Transverse colon (tissue), 4 donors: ENCODE measurements around the gene NABP1. TPM values are rescaled to one million over a fixed set of nuclear protein-coding genes. Genes with fewer than 3 reads are reported as not detected.
"Not testable (repeated sequence)": the region's sequence is repeated elsewhere in the genome, so short reads cannot be mapped to it uniquely, and the experiment has no call there.

Experiments used
- DNase-seq: peaks from one replicate; pipeline ENCODE4 v3.0.0-alpha.2; 2019
- H3K27ac ChIP-seq, 4 donors: fragments of 200-600 bp; sonication (generic); 2 replicates each; pipeline ENCODE4 v1.5.1; 2016 to 2018; ENCODE audit warnings: inconsistent platforms in 4 of 4
- H3K27me3 ChIP-seq: fragments of 200-600 bp; sonication (generic); 2 replicates; pipeline ENCODE4 v1.5.1; 2017; ENCODE audit warnings: inconsistent platforms
- H3K36me3 ChIP-seq, 4 donors: fragments of 200-600 bp; sonication (generic); 2 replicates each; pipeline ENCODE4 v1.5.1; 2017 to 2019; ENCODE audit warnings: inconsistent platforms in 4 of 4
- H3K4me1 ChIP-seq, 4 donors: fragments of 200-600 bp; sonication (generic); 2 replicates each; pipeline ENCODE4 v1.5.1; 2017 to 2020; ENCODE audit warnings: inconsistent platforms in 4 of 4
- H3K4me3 ChIP-seq, 4 donors: fragments of 200-600 bp; sonication (generic); 1 replicate in 1 of 4; 2 replicates in 3 of 4; pipeline versions ENCODE4 v1.5.1 to v1.6.1; 2017 to 2019; ENCODE audit warnings: inconsistent platforms in 4 of 4
- H3K9me3 ChIP-seq, 2 donors: fragments of 200-600 bp; sonication (generic); 2 replicates each; pipeline ENCODE4 v1.5.1; 2017 to 2019; ENCODE audit warnings: inconsistent platforms in 2 of 2
- EP300 ChIP-seq: sonication (generic); formaldehyde crosslinking; IDR thresholded peaks from one replicate; pipeline ENCODE4 v1.6.1; 2017; ENCODE audit warnings: antibody characterized with exemption, low read depth
- POLR2A ChIP-seq: fragments of 450-650 bp; IDR thresholded peaks from one replicate; pipeline ENCODE4 v1.6.1; 2016; ENCODE audit warnings: antibody characterized with exemption, mild to moderate bottlenecking, moderate library complexity
- POLR2AphosphoS5 ChIP-seq, 3 donors: sonication (generic); formaldehyde crosslinking; IDR thresholded peaks; one replicate each; pipeline ENCODE4 v1.6.1; 2016; ENCODE audit warnings: antibody characterized with exemption in 3 of 3
- WGBS, 2 donors: methylation state at CpG; one replicate each; pipeline ENCODE4 v1.1.5; 2018; ENCODE audit warnings: low coverage in 1 of 2; 5-methylcytosine and 5-hydroxymethylcytosine counted together
- in situ Hi-C, 4 donors: fragments of 200-750 bp; cut with MboI; loops; one replicate each; pipeline versions ENCODE4 v1.15.0 to v1.15.1; 2017; ENCODE audit warnings: low sequenced_read_pairs in 3 of 4, low pct_ligation_motif_present in 1 of 4, low pct_unique_long_range_greater_than_20kb in 1 of 4
- intact Hi-C: fragments of 100-400 bp; cut with DNase I; formaldehyde crosslinking; loops from one replicate; pipeline ENCODE4 v1.15.1; 2023; ENCODE audit warnings: low total_unique reads
- total RNA-seq, 4 donors: library from RNA; depleted of rRNA; stranded (reverse); fragments of >200 nt; gene quantifications; one replicate each; pipeline ENCODE4 v1.1.0, GENCODE V29; 2016
- TF ChIP-seq, protein P1 (sequence below), 5 experiments: fragments of 200-600 bp in 3 of 5; fragments of 450-650 bp in 2 of 5; sonication (generic) in 3 of 5; IDR thresholded peaks; 1 replicate in 2 of 5; 2 replicates in 3 of 5; pipeline ENCODE4 v1.5.1; 2016 to 2017; ENCODE audit warnings: antibody characterized with exemption in 5 of 5, inconsistent platforms in 3 of 5, mild to moderate bottlenecking in 2 of 5, moderate library complexity in 1 of 5

The NABP1 gene
- total RNA-seq, 4 donors from 2014 or later = 1.00 to 55.6 (median 33.0) TPM

DNA sequence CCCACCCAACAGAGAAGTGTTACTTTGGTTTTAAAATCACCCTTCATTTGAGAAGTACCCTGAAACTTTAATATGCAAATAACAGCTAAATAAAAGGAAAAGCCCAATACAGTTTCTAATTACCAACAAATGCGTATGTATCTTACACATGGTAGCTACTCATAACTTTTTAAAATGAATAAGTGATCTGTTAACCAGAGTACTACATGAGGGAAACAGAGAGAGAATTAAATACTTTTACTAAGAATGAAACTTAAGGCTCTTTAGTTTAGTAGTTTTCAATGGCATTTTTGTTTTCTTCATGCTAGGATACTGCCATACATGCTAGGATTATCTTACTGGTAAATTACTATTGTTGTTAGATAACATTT, 39.1 kb upstream of the NABP1 start:
- H3K9me3 ChIP-seq = no peaks in the 10 kb centered on the region
- 73 to 76% methylated on average over 1 of the region's 1 CpG for WGBS, 2 donors
- no peak for DNase-seq
- intact Hi-C loops (no loop called here), in situ Hi-C loops (no loop called here)
- no peak overlapping the region for H3K4me3 ChIP-seq
- TF ChIP-seq, protein P1, sequence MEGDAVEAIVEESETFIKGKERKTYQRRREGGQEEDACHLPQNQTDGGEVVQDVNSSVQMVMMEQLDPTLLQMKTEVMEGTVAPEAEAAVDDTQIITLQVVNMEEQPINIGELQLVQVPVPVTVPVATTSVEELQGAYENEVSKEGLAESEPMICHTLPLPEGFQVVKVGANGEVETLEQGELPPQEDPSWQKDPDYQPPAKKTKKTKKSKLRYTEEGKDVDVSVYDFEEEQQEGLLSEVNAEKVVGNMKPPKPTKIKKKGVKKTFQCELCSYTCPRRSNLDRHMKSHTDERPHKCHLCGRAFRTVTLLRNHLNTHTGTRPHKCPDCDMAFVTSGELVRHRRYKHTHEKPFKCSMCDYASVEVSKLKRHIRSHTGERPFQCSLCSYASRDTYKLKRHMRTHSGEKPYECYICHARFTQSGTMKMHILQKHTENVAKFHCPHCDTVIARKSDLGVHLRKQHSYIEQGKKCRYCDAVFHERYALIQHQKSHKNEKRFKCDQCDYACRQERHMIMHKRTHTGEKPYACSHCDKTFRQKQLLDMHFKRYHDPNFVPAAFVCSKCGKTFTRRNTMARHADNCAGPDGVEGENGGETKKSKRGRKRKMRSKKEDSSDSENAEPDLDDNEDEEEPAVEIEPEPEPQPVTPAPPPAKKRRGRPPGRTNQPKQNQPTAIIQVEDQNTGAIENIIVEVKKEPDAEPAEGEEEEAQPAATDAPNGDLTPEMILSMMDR (IDR thresholded peaks at IDR 0.05) = no peak
- TF ChIP-seq POLR2A (no peak), EP300 (no peak), POLR2AphosphoS5 (IDR thresholded peaks at IDR 0.05) (no peak)
- no peaks in the 10 kb centered on the region for H3K27me3 ChIP-seq
- peak overlapping the region; percentile 55 to 77 (median 65) for H3K27ac ChIP-seq
- H3K36me3 ChIP-seq = no peaks in the 10 kb centered on the region
- peaks cover 9 to 45% (median 19%) of the 10 kb centered on the region in 4 donors for H3K4me1 ChIP-seq

DNA sequence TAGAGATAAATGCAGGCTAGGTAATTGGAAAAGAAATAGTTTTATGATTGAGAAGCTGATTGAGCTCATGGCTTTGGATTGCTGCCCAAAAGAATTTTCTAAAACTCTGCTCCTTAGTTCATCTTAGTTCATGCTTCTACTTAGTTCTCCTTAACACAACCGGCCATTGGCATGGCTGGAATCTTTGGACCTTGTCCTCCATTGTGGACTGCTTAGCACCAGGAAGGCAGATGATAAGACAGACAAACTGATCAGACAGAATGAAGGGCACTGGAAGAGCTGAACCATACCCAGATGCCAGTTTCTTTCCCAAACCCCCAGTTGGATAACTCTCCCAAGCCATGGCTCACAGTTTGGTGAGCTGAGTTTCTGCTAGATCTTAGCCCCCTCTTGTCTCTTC, 36.3 kb upstream of the NABP1 start:
- Histone ChIP-seq H3K4me1 (peaks cover 9 to 63% (median 21%) of the 10 kb centered on the region in 4 donors), H3K36me3 (no peaks in the 10 kb centered on the region), H3K4me3 (no peak overlapping the region), H3K27ac (no peak overlapping the region), H3K9me3 (no peaks in the 10 kb centered on the region), H3K27me3 (no peaks in the 10 kb centered on the region)
- DNase-seq = no peak
- in situ Hi-C loops (no loop called here), intact Hi-C loops (loop anchor here (5.0 kb wide), 1 partner anchor 1936 kb away; no protein-coding TSS in a partner anchor)
- 56 to 84% methylated on average over 1 of the region's 1 CpG for WGBS, 2 donors
- no peak for TF ChIP-seq EP300
- TF ChIP-seq POLR2A = no peak
- TF ChIP-seq POLR2AphosphoS5 (IDR thresholded peaks at IDR 0.05) = no peak
- TF ChIP-seq, protein P1 (IDR thresholded peaks at IDR 0.05) = no peak

DNA sequence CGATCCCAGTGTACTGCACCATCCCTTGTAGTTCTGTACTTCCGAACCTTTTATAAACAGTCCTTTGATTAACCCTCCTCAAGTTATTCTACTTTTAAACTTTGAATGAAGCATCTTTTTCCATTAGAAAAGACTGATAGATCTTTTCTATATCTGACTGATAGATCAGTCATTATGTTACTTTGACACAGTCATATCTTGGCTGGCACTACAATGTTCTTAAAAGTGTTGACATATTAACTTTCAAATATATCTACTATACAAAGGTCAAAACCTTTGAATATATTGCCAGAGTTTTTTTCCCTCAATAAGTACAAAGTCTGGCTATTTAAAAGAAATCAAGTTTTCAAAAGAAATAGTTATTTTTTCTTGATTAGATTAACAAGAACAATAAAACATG, 35.4 kb upstream of the NABP1 start:
- H3K27ac ChIP-seq = peak overlapping the region in 1 of 4 donors; percentile 5
- in situ Hi-C loops = no loop called here

DNA sequence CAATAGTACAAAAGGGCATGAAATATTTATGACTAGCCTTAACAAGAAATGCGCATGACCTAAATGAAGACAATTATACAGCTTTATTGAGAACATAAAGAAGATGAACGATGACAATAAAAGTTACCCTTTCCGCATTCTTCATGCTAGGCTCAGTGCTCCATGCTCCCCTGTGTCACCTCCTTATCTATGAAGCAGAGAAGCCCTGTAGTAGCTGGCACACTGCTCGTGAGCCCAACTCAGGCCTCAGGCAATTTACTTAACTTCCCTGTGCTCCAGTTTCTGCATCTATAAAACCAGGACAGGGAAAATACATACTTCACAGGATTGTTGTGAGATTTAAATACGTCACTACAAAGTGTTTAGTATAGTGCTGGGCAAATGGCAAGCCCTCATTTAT, 34.5 kb upstream of the NABP1 start:
- H3K27me3 ChIP-seq = no peaks in the 10 kb centered on the region
- intact Hi-C loops = loop anchor here (5.0 kb wide), 1 partner anchor 1934 kb away; no protein-coding TSS in a partner anchor
- DNase-seq = peak; percentile 73
- no peaks in the 10 kb centered on the region for H3K36me3 ChIP-seq
- H3K27ac ChIP-seq = peak overlapping the region; percentile 31 to 63 (median 53)
- H3K9me3 ChIP-seq = no peaks in the 10 kb centered on the region
- 30 to 48% methylated on average over 5 of the region's 5 CpGs for WGBS, 2 donors
- no peak overlapping the region for H3K4me3 ChIP-seq
- in situ Hi-C loops = no loop called here
- peak in 1 of 3 donors; percentile 34 for TF ChIP-seq POLR2AphosphoS5 (IDR thresholded peaks at IDR 0.05)
- TF ChIP-seq, protein P1 (IDR thresholded peaks at IDR 0.05) = no peak
- peaks cover 0 to 45% (median 9%) of the 10 kb centered on the region in 4 donors for H3K4me1 ChIP-seq

More for the DNA sequence above, 35.4 kb upstream of the NABP1 start:
- Histone ChIP-seq H3K9me3 (no peaks in the 10 kb centered on the region), H3K27me3 (no peaks in the 10 kb centered on the region), H3K4me1 (peaks cover 8 to 54% (median 18%) of the 10 kb centered on the region in 4 donors), H3K36me3 (no peaks in the 10 kb centered on the region), H3K4me3 (no peak overlapping the region)
- DNase-seq = no peak
- TF ChIP-seq, protein P1 (IDR thresholded peaks at IDR 0.05) = no peak
- TF ChIP-seq POLR2AphosphoS5 (IDR thresholded peaks at IDR 0.05) (no peak), POLR2A (no peak), EP300 (no peak)
- WGBS, 2 donors = 75 to 81% methylated on average over 2 of the region's 2 CpGs
- intact Hi-C loops = loop anchor here (5.0 kb wide), 1 partner anchor 1935 kb away; no protein-coding TSS in a partner anchor

DNA sequence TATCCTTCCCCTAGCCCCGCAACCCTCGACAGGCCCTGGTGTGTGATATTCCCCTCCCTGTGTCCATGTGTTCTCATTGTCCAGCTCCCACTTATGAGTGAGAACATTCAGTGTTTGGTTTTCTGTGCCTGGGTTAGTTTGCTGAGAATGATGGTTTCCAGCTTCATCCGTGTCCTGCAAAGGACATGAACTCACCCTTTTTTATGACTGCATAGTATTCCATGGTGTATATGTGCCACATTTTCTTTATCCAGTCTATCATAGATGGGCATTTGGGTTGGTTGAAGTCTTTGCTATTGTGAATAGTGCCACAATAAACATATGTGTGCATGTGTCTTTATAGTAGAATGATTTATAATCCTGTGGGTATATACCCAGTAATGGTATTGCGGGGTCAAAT, 33.3 kb upstream of the NABP1 start:
- intact Hi-C loops = loop anchor here (5.0 kb wide), 1 partner anchor 1933 kb away; no protein-coding TSS in a partner anchor
- WGBS, 2 donors = 78 to 86% methylated on average over 3 to 4 of the region's 4 CpGs
- H3K9me3 ChIP-seq, H3K27me3 ChIP-seq, DNase-seq, in situ Hi-C loops, H3K4me3 ChIP-seq, H3K36me3 ChIP-seq: not testable (repeated sequence)
- H3K4me1 ChIP-seq = peaks cover 0 to 36% (median 6%) of the 10 kb centered on the region in 4 donors
- peak overlapping the region in 1 of 4 donors; percentile 47 for H3K27ac ChIP-seq
